HCT116 (cell line): ENCODE results near the gene SUSD2. TPM values are rescaled to one million over a fixed set of nuclear protein-coding genes. Genes with fewer than 3 reads are reported as not detected.

ENCODE experiments used
- ATAC-seq: fragments of 200-7000 bp; cut with Tn5 transposase; 2 replicates; pipeline ENCODE4 v1.9.1; 2020; ENCODE audit warnings: mild to moderate bottlenecking, moderate library complexity
- BruUV-seq: library from RNA; stranded (reverse); fragments of 400-500 nt; replicated peaks from 2 replicates; lab custom pipeline; 2021; lab: Mats Ljungman, UMichigan
- CTCF ChIA-PET: fragments of 300-600 bp; sonication (Branson Sonifier 250); formaldehyde crosslinking; loops from one replicate; lab custom pipeline; 2021; ENCODE audit warnings: antibody characterized with exemption; lab: Charles Lee
- POLR2A ChIA-PET: fragments of 300-600, 350-600 bp; sonication (Branson Sonifier 250); formaldehyde crosslinking; loops from one replicate; lab custom pipeline; 2021; ENCODE audit warnings: antibody characterized with exemption; lab: Charles Lee
- RAD21 ChIA-PET, 2 experiments: fragments of 300-600 bp; sonication (Branson Sonifier 250); formaldehyde crosslinking; loops; one replicate each; lab custom pipeline; 2023; ENCODE audit warnings: low total read pairs in 2 of 2; ENCODE audit not compliant: uncharacterized antibody in 2 of 2, unreplicated experiment in 2 of 2, low non-redundant PET in 1 of 2; lab: Charles Lee
- DNase-seq: peaks from one replicate; pipeline ENCODE4 v3.0.0-alpha.2; 2010; ENCODE audit warnings: low read depth, low spot score
- H2AFZ ChIP-seq: fragments of 200-600 bp; shearing (Covaris generic), sonication (generic); 2 replicates; pipeline ENCODE4 v1.6.1; 2017; ENCODE audit warnings: low read depth, mixed run types, mixed read lengths, antibody characterized with exemption, low read length; ENCODE audit not compliant: poor library complexity, severe bottlenecking
- H3K27ac ChIP-seq: 2 replicates; pipeline ENCODE4 v1.5.1; 2012; ENCODE audit warnings: low read depth, low read length
- H3K27me3 ChIP-seq: fragments of 200-600 bp; sonication (generic); 2 replicates; pipeline ENCODE4 v1.6.1; 2016; ENCODE audit warnings: mixed run types, low read length, mixed read lengths; ENCODE audit not compliant: insufficient read depth
- H3K36me3 ChIP-seq, 2 experiments: fragments of 200-500 bp in 1 of 2; fragments of 200-600 bp in 1 of 2; sonication (Bioruptor generic) in 1 of 2; sonication (generic) in 1 of 2; 2 replicates each; pipeline versions ENCODE4 v1.5.1 to v1.6.1; 2014 to 2016; ENCODE audit warnings: low read length in 2 of 2, inconsistent platforms in 1 of 2, mixed read lengths in 1 of 2, mixed run types in 1 of 2; ENCODE audit not compliant: insufficient read depth in 2 of 2, control insufficient read depth in 1 of 2
- H3K4me1 ChIP-seq, 2 experiments: fragments of 200-600 bp in 1 of 2; sonication (generic) in 1 of 2; 2 replicates each; pipeline versions ENCODE4 v1.5.1 to v1.6.1; 2012 to 2017; ENCODE audit warnings: low read length in 2 of 2, inconsistent platforms in 1 of 2, mild to moderate bottlenecking in 1 of 2, mixed read lengths in 1 of 2, mixed run types in 1 of 2, moderate library complexity in 1 of 2; ENCODE audit not compliant: insufficient read depth in 2 of 2, control insufficient read depth in 1 of 2
- H3K4me2 ChIP-seq: fragments of 200-600 bp; sonication (generic); 2 replicates; pipeline ENCODE4 v1.6.1; 2017; ENCODE audit warnings: mixed run types, low read length, mixed read lengths
- H3K4me3 ChIP-seq, 2 experiments: fragments of 200-600 bp in 1 of 2; sonication (generic) in 1 of 2; replicated peaks in 1 of 2; 2 replicates each; pipeline ENCODE4 v1.5.1; 2011 to 2016; ENCODE audit warnings: low read length in 2 of 2, control low read depth in 1 of 2, low read depth in 1 of 2, mild to moderate bottlenecking in 1 of 2, mixed read lengths in 1 of 2, mixed run types in 1 of 2
- H3K79me2 ChIP-seq: fragments of 200-600 bp; sonication (generic); 2 replicates; pipeline ENCODE4 v1.6.1; 2017; ENCODE audit warnings: mild to moderate bottlenecking, mixed run types, low read length, moderate library complexity, mixed read lengths; ENCODE audit not compliant: insufficient read depth
- H3K9ac ChIP-seq: fragments of 200-600 bp; sonication (generic); 2 replicates; pipeline ENCODE4 v1.6.1; 2016; ENCODE audit warnings: low read length, mixed read lengths
- H3K9me2 ChIP-seq: fragments of 200-600 bp; sonication (generic), shearing (Covaris generic); 2 replicates; pipeline ENCODE4 v1.6.1; 2017; ENCODE audit warnings: mixed run types, mild to moderate bottlenecking, moderate library complexity; ENCODE audit not compliant: insufficient read depth
- H3K9me3 ChIP-seq, 2 experiments: fragments of 200-500 bp in 1 of 2; fragments of 200-600 bp in 1 of 2; sonication (Bioruptor generic) in 1 of 2; sonication (generic) in 1 of 2; 2 replicates each; pipeline ENCODE4 v1.6.1; 2014 to 2017; ENCODE audit warnings: low read length in 2 of 2, mixed read lengths in 2 of 2, inconsistent platforms in 1 of 2, low read depth in 1 of 2, mild to moderate bottlenecking in 1 of 2, mixed run types in 1 of 2, moderate library complexity in 1 of 2; ENCODE audit not compliant: control insufficient read depth in 1 of 2, insufficient read depth in 1 of 2
- H4K20me1 ChIP-seq: fragments of 200-600 bp; sonication (generic), shearing (Covaris generic); 2 replicates; pipeline ENCODE4 v1.6.1; 2017; ENCODE audit warnings: mixed run types, mild to moderate bottlenecking, moderate library complexity; ENCODE audit not compliant: insufficient read depth
- CEBPB ChIP-seq: IDR thresholded peaks from 2 replicates; pipeline ENCODE4 v1.6.1; 2012; ENCODE audit warnings: low read depth
- EGR1 ChIP-seq: IDR thresholded peaks from 2 replicates; pipeline ENCODE4 v1.6.1; 2012; ENCODE audit warnings: low read depth
- ELF1 ChIP-seq: IDR thresholded peaks from 2 replicates; pipeline ENCODE4 v1.6.1; 2012; ENCODE audit warnings: low read depth, borderline replicate concordance
- EZH2 ChIP-seq: fragments of 200-600 bp; sonication (generic); IDR thresholded peaks from 2 replicates; pipeline ENCODE4 v1.6.1; 2017; ENCODE audit warnings: antibody characterized with exemption, mixed run types
- FOSL1 ChIP-seq: IDR thresholded peaks from 2 replicates; pipeline ENCODE4 v1.6.1; 2012; ENCODE audit warnings: low read depth
- JUND ChIP-seq: IDR thresholded peaks from 2 replicates; pipeline ENCODE4 v1.6.1; 2012
- MAX ChIP-seq: IDR thresholded peaks from 2 replicates; pipeline ENCODE4 v1.6.1; 2012
- POLR2A ChIP-seq: IDR thresholded peaks from 2 replicates; pipeline ENCODE4 v1.7.0; 2011; ENCODE audit warnings: borderline replicate concordance; ENCODE audit not compliant: insufficient read depth, insufficient read length; ENCODE audit errors: extremely low read depth
- POLR2AphosphoS5 ChIP-seq: IDR thresholded peaks from 2 replicates; pipeline ENCODE4 v1.6.1; 2011; ENCODE audit warnings: mild to moderate bottlenecking, low read depth, low read length, moderate library complexity
- REST ChIP-seq: IDR thresholded peaks from 2 replicates; pipeline ENCODE4 v1.6.1; 2012; ENCODE audit warnings: low read depth
- SP1 ChIP-seq: IDR thresholded peaks from 2 replicates; pipeline ENCODE4 v1.6.1; 2012; ENCODE audit warnings: low read depth
- SRF ChIP-seq: IDR thresholded peaks from 2 replicates; pipeline ENCODE4 v1.6.1; 2012; ENCODE audit warnings: low read depth
- YY1 ChIP-seq: IDR thresholded peaks from 2 replicates; pipeline ENCODE4 v1.6.1; 2011; ENCODE audit warnings: low read length, low read depth, moderate library complexity, mild to moderate bottlenecking; ENCODE audit not compliant: insufficient replicate concordance; ENCODE audit errors: extremely low read depth
- ZBTB33 ChIP-seq: IDR thresholded peaks from 2 replicates; pipeline ENCODE4 v1.6.1; 2011; ENCODE audit warnings: mild to moderate bottlenecking, low read length, moderate library complexity; ENCODE audit not compliant: insufficient replicate concordance; ENCODE audit errors: extremely low read depth
- ZFX ChIP-seq: fragments of 450-650 bp; IDR thresholded peaks from 2 replicates; pipeline ENCODE4 v1.6.1; 2017
- intact Hi-C: fragments of 100-400 bp; cut with micrococcal nuclease; formaldehyde crosslinking; loops from 2 replicates; pipeline ENCODE4 v1.10.0; 2022
- total RNA-seq: library from RNA; stranded (reverse); gene quantifications from one replicate; pipeline ENCODE4 v1.2.1, GENCODE V29; 2021; ENCODE audit not compliant: unreplicated experiment

Gene SUSD2
- total RNA-seq, 1 experiment from 2014 or later = 6.6 TPM

- BruUV-seq = no TSS peak
Observed at GRCh38 chr22:24170632-24171031, 10.7 kb upstream of the SUSD2 start.

More at GRCh38 chr22:24170632-24171031, 10.7 kb upstream of the SUSD2 start:
- Histone ChIP-seq H3K9me2 (no peaks in the 10 kb centered on the region), H3K9me3 (no peaks in the 10 kb centered on the region), H3K4me1 (no peaks in the 10 kb centered on the region; a peak in 1 of 4 replicates), H4K20me1 (no peaks in the 10 kb centered on the region), H3K4me2 (no peak overlapping the region), H3K79me2 (no peaks in the 10 kb centered on the region), H3K27ac (no peak overlapping the region), H3K9ac (no peak overlapping the region), H2AFZ (no peak overlapping the region), H3K36me3 (peaks cover 0 to 13% of the 10 kb centered on the region in 2 experiments; a peak in 3 of 4 replicates), H3K4me3 (no peak overlapping the region), H3K27me3 (no peaks in the 10 kb centered on the region)
- ChIA-PET POLR2A (no interaction called here), CTCF (interaction anchor here (0.7 kb wide), 1 partner anchor 10 kb away, joined by 3 read pairs; no protein-coding TSS in a partner anchor), RAD21 (no interaction called here)
- no peak for TF ChIP-seq REST
- TF ChIP-seq ELF1 = no peak
- TF ChIP-seq JUND = no peak
- no peak for TF ChIP-seq FOSL1
- TF ChIP-seq EZH2 = no peak
- no peak for TF ChIP-seq POLR2AphosphoS5
- TF ChIP-seq SP1 = no peak
- TF ChIP-seq SRF = no peak
- no peak for TF ChIP-seq CEBPB
- no peak for TF ChIP-seq MAX
- no peak for TF ChIP-seq YY1
- TF ChIP-seq ZFX = no peak
- no peak for TF ChIP-seq ZBTB33
- TF ChIP-seq POLR2A = no peak
- TF ChIP-seq EGR1 = no peak
- DNase-seq (no peak), ATAC-seq (no peak)
- intact Hi-C loops = no loop called here
